Panc1 (cell line): ENCODE results near the gene NKD1.

Source experiments
- REST ChIP-seq, 2 experiments: IDR thresholded peaks; 2 replicates each; pipeline ENCODE4 v1.6.1; 2011 to 2012; ENCODE audit warnings: low read depth in 2 of 2, control low read depth in 1 of 2, low read length in 1 of 2, mild to moderate bottlenecking in 1 of 2, moderate library complexity in 1 of 2; ENCODE audit not compliant: insufficient read depth in 1 of 2
- TF ChIP-seq, protein P1 (sequence below): fragments of 450-650 bp; IDR thresholded peaks from 2 replicates; pipeline ENCODE4 v1.5.1; 2017; ENCODE audit warnings: mild to moderate bottlenecking

DNA sequence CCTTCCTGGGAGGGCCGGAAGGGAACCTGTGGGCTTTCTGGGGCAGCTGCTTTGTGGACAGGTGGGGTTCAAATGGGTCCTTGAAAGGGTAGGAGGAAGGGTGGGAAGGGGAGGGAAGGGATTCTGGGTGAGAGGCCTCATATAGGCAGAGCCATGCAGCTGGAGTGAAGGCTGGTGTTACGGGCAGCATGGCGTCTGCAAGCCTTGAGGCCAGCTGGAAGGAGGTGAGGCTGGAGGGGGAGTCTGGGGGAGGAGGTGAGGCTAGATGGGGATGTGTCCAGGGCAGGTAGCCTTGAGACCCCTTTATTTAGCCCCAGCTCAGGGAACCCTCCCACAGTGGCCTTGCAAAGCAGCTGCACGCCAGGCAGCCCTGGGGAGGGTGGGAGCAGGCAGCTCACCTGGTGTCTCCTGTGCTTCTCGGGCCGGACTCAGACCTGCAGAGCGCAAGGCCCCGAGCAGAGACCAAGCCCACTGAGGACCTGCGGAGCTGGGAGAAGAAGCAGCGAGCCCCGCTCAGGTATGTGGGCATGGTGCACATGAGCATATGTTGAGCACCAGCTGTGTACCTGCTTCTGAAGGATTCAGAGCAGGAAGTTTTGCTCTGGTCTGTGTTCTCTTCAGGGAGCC, 82.3 kb downstream of the NKD1 start:
- TF ChIP-seq, protein P1, sequence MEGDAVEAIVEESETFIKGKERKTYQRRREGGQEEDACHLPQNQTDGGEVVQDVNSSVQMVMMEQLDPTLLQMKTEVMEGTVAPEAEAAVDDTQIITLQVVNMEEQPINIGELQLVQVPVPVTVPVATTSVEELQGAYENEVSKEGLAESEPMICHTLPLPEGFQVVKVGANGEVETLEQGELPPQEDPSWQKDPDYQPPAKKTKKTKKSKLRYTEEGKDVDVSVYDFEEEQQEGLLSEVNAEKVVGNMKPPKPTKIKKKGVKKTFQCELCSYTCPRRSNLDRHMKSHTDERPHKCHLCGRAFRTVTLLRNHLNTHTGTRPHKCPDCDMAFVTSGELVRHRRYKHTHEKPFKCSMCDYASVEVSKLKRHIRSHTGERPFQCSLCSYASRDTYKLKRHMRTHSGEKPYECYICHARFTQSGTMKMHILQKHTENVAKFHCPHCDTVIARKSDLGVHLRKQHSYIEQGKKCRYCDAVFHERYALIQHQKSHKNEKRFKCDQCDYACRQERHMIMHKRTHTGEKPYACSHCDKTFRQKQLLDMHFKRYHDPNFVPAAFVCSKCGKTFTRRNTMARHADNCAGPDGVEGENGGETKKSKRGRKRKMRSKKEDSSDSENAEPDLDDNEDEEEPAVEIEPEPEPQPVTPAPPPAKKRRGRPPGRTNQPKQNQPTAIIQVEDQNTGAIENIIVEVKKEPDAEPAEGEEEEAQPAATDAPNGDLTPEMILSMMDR, result no peak
- no peak for TF ChIP-seq REST (IDR thresholded peaks at IDR 0.05; ENCODE audit: insufficient read depth in 1 of 2, low read depth in 2 of 2, low read length in 1 of 2)
